Endothelial cell of umbilical vein (primary cell): ENCODE data around the gene BBX.

Experiments used
- GATA2 ChIP-seq: IDR thresholded peaks from 2 replicates; pipeline ENCODE4 v1.7.0; 2011; ENCODE audit warnings: low read depth, mild to moderate bottlenecking, moderate library complexity, mixed read lengths, low read length; ENCODE audit not compliant: insufficient read length, insufficient read depth
- POLR2A ChIP-seq: IDR thresholded peaks from 2 replicates; pipeline ENCODE4 v1.6.1; 2012; ENCODE audit warnings: low read depth, mild to moderate bottlenecking, control low read depth, low read length
- POLR2AphosphoS5 ChIP-seq: IDR thresholded peaks from 2 replicates; pipeline ENCODE4 v1.6.1; 2012; ENCODE audit warnings: low read depth, mild to moderate bottlenecking, control low read depth, low read length, moderate library complexity; ENCODE audit not compliant: insufficient read depth
- TF ChIP-seq, protein P1 (sequence below), 2 donors: IDR thresholded peaks; 1 replicate in 1 of 2; 2 replicates in 1 of 2; pipeline ENCODE4 v1.5.1; 2011; ENCODE audit warnings: low read length in 2 of 2, mild to moderate bottlenecking in 2 of 2, moderate library complexity in 2 of 2, control low read depth in 1 of 2, inconsistent platforms in 1 of 2, low read depth in 1 of 2; ENCODE audit not compliant: insufficient read depth in 1 of 2; ENCODE audit errors: extremely low read depth in 1 of 2

- TF ChIP-seq, protein P1, sequence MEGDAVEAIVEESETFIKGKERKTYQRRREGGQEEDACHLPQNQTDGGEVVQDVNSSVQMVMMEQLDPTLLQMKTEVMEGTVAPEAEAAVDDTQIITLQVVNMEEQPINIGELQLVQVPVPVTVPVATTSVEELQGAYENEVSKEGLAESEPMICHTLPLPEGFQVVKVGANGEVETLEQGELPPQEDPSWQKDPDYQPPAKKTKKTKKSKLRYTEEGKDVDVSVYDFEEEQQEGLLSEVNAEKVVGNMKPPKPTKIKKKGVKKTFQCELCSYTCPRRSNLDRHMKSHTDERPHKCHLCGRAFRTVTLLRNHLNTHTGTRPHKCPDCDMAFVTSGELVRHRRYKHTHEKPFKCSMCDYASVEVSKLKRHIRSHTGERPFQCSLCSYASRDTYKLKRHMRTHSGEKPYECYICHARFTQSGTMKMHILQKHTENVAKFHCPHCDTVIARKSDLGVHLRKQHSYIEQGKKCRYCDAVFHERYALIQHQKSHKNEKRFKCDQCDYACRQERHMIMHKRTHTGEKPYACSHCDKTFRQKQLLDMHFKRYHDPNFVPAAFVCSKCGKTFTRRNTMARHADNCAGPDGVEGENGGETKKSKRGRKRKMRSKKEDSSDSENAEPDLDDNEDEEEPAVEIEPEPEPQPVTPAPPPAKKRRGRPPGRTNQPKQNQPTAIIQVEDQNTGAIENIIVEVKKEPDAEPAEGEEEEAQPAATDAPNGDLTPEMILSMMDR (IDR thresholded peaks at IDR 0.05; ENCODE audit: extremely low read depth in 1 of 2, insufficient read depth in 1 of 2, low read depth in 1 of 2, low read length in 2 of 2) = no peak
- TF ChIP-seq GATA2 (no peak), POLR2AphosphoS5 (no peak), POLR2A (no peak)
Observed at GRCh38 chr3:107705046-107705445, 182.3 kb downstream of the BBX start.
